Measurements from ENCODE around the gene PSME1.

Gene PSME1

GRCh38 chr14:24150993-24151392, 15.0 kb downstream of the PSME1 start:
- no peaks in the 10 kb centered on the region for H3K9me3 ChIP-seq (ENCODE audit: low read depth, low read length)
- no peak for DNase-seq (ENCODE audit: low read depth, low spot score)
- no peak overlapping the region for H3K4me3 ChIP-seq
- TF ChIP-seq FOXP2 (optimal IDR thresholded peaks at IDR 0.05; ENCODE audit: control extremely low read depth, extremely low read length, insufficient read depth) (no peak), POLR2AphosphoS5 (IDR thresholded peaks at IDR 0.05; ENCODE audit: borderline replicate concordance, low read depth, low read length) (no peak), EZH2 (IDR thresholded peaks at IDR 0.05) (no peak)
- H3K9ac ChIP-seq (ENCODE audit: insufficient read length), result no peak overlapping the region
- peaks cover 43% of the 10 kb centered on the region; the same call in 1 of the 2 replicates for H3K36me3 ChIP-seq (ENCODE audit: insufficient read depth, low read length)
- no peak overlapping the region for H3K27ac ChIP-seq

- no peak for TF ChIP-seq EZH2 (IDR thresholded peaks at IDR 0.05)
- TF ChIP-seq POLR2AphosphoS5 (IDR thresholded peaks at IDR 0.05; ENCODE audit: borderline replicate concordance, low read depth, low read length), result no peak
- TF ChIP-seq FOXP2 (optimal IDR thresholded peaks at IDR 0.05; ENCODE audit: control extremely low read depth, extremely low read length, insufficient read depth), result no peak
- no peak for DNase-seq (ENCODE audit: low read depth, low spot score)
- no peak overlapping the region for H3K27ac ChIP-seq
- no peak overlapping the region for H3K4me3 ChIP-seq
- peaks cover 43% of the 10 kb centered on the region; the same call in 1 of the 2 replicates for H3K36me3 ChIP-seq (ENCODE audit: insufficient read depth, low read length)
- H3K9me3 ChIP-seq (ENCODE audit: low read depth, low read length), result no peaks in the 10 kb centered on the region
- no peak overlapping the region for H3K9ac ChIP-seq (ENCODE audit: insufficient read length)
Observed at GRCh38 chr14:24151404-24152080, 15.5 kb downstream of the PSME1 start.

- TF ChIP-seq EZH2 (IDR thresholded peaks at IDR 0.05) (no peak), POLR2AphosphoS5 (IDR thresholded peaks at IDR 0.05; ENCODE audit: borderline replicate concordance, low read depth, low read length) (no peak), FOXP2 (optimal IDR thresholded peaks at IDR 0.05; ENCODE audit: control extremely low read depth, extremely low read length, insufficient read depth) (no peak)
- Histone ChIP-seq H3K36me3 (ENCODE audit: insufficient read depth, low read length) (peaks cover 58% of the 10 kb centered on the region), H3K27ac (no peak overlapping the region), H3K4me3 (no peak overlapping the region), H3K9me3 (ENCODE audit: low read depth, low read length) (no peaks in the 10 kb centered on the region), H3K9ac (ENCODE audit: insufficient read length) (no peak overlapping the region)
- no peak for DNase-seq (ENCODE audit: low read depth, low spot score)
Observed at GRCh38 chr14:24155100-24155499, 19.1 kb downstream of the PSME1 start.

- TF ChIP-seq EZH2 (IDR thresholded peaks at IDR 0.05) (no peak), FOXP2 (optimal IDR thresholded peaks at IDR 0.05; ENCODE audit: control extremely low read depth, extremely low read length, insufficient read depth) (no peak), POLR2AphosphoS5 (IDR thresholded peaks at IDR 0.05; ENCODE audit: borderline replicate concordance, low read depth, low read length) (no peak)
- Histone ChIP-seq H3K9me3 (ENCODE audit: low read depth, low read length) (no peaks in the 10 kb centered on the region), H3K4me3 (no peak overlapping the region), H3K27ac (no peak overlapping the region), H3K36me3 (ENCODE audit: insufficient read depth, low read length) (peaks cover 48% of the 10 kb centered on the region), H3K9ac (ENCODE audit: insufficient read length) (no peak overlapping the region)
- DNase-seq (ENCODE audit: low read depth, low spot score), result no peak
Observed at GRCh38 chr14:24156840-24157239, 20.8 kb downstream of the PSME1 start.

- no peak for DNase-seq (ENCODE audit: low read depth, low spot score)
- Histone ChIP-seq H3K4me3 (no peak overlapping the region), H3K9ac (ENCODE audit: insufficient read length) (no peak overlapping the region), H3K36me3 (ENCODE audit: insufficient read depth, low read length) (peaks cover 46% of the 10 kb centered on the region), H3K9me3 (ENCODE audit: low read depth, low read length) (no peaks in the 10 kb centered on the region), H3K27ac (no peak overlapping the region)
- no peak for TF ChIP-seq EZH2 (IDR thresholded peaks at IDR 0.05)
- no peak for TF ChIP-seq POLR2AphosphoS5 (IDR thresholded peaks at IDR 0.05; ENCODE audit: borderline replicate concordance, low read depth, low read length)
- no peak for TF ChIP-seq FOXP2 (optimal IDR thresholded peaks at IDR 0.05; ENCODE audit: control extremely low read depth, extremely low read length, insufficient read depth)
Observed at GRCh38 chr14:24157331-24157730, 21.3 kb downstream of the PSME1 start.

- DNase-seq (ENCODE audit: low read depth, low spot score), result no peak
- TF ChIP-seq EZH2 (IDR thresholded peaks at IDR 0.05), result no peak
- TF ChIP-seq FOXP2 (optimal IDR thresholded peaks at IDR 0.05; ENCODE audit: control extremely low read depth, extremely low read length, insufficient read depth), result no peak
- TF ChIP-seq POLR2AphosphoS5 (IDR thresholded peaks at IDR 0.05; ENCODE audit: borderline replicate concordance, low read depth, low read length), result no peak
- Histone ChIP-seq H3K9me3 (ENCODE audit: low read depth, low read length) (no peaks in the 10 kb centered on the region), H3K9ac (ENCODE audit: insufficient read length) (no peak overlapping the region), H3K27ac (no peak overlapping the region), H3K4me3 (no peak overlapping the region), H3K36me3 (ENCODE audit: insufficient read depth, low read length) (peaks cover 41% of the 10 kb centered on the region)
Observed at GRCh38 chr14:24159777-24160498, 23.9 kb downstream of the PSME1 start.

- H3K27ac ChIP-seq, result no peak overlapping the region
- DNase-seq (ENCODE audit: low read depth, low spot score), result no peak
- no peak overlapping the region for H3K9ac ChIP-seq (ENCODE audit: insufficient read length)
- H3K9me3 ChIP-seq (ENCODE audit: low read depth, low read length), result no peaks in the 10 kb centered on the region
- H3K4me3 ChIP-seq, result no peak overlapping the region
- no peak for TF ChIP-seq FOXP2 (optimal IDR thresholded peaks at IDR 0.05; ENCODE audit: control extremely low read depth, extremely low read length, insufficient read depth)
- no peak for TF ChIP-seq EZH2 (IDR thresholded peaks at IDR 0.05)
- TF ChIP-seq POLR2AphosphoS5 (IDR thresholded peaks at IDR 0.05; ENCODE audit: borderline replicate concordance, low read depth, low read length), result no peak
- peaks cover 36% of the 10 kb centered on the region for H3K36me3 ChIP-seq (ENCODE audit: insufficient read depth, low read length)
Observed at GRCh38 chr14:24160499-24160849, 24.5 kb downstream of the PSME1 start.

GRCh38 chr14:24160850-24161804, 25.1 kb downstream of the PSME1 start, which contains the start of gene IRF9:
TSS of gene IRF9 (plus strand) at chr14:24161265. CDS start at chr14:24162145, 880 bp downstream.
- H3K36me3 ChIP-seq (ENCODE audit: insufficient read depth, low read length), result peaks cover 31% of the 10 kb centered on the region
- DNase-seq (ENCODE audit: low read depth, low spot score), result peak; percentile 91
- no peaks in the 10 kb centered on the region for H3K9me3 ChIP-seq (ENCODE audit: low read depth, low read length)
- H3K9ac ChIP-seq (ENCODE audit: insufficient read length), result peak within 1 kb of the TSS; percentile 64
- H3K27ac ChIP-seq, result no peak within 1 kb of the TSS
- H3K4me3 ChIP-seq, result peak within 1 kb of the TSS; percentile 78
- TF ChIP-seq EZH2 (IDR thresholded peaks at IDR 0.05), result no peak
- peak; percentile 68 for TF ChIP-seq POLR2AphosphoS5 (IDR thresholded peaks at IDR 0.05; ENCODE audit: borderline replicate concordance, low read depth, low read length)
- peak; percentile 16 for TF ChIP-seq FOXP2 (optimal IDR thresholded peaks at IDR 0.05; ENCODE audit: control extremely low read depth, extremely low read length, insufficient read depth)

All from SK-N-MC (cell line).